Smooth muscle cell (in vitro differentiated cells): ENCODE measurements around the gene INPP5A. TPM values are rescaled to one million over a fixed set of nuclear protein-coding genes. Genes with fewer than 3 reads are reported as not detected.

Source experiments
- DNase-seq: peaks from one replicate; lab custom pipeline; 2025; ENCODE audit not compliant: unreplicated experiment; lab: John Stamatoyannopoulos, UW
- H2AFZ ChIP-seq: fragments of 200-600 bp; sonication (generic); 2 replicates; pipeline ENCODE4 v1.6.0; 2016; ENCODE audit warnings: antibody characterized with exemption, low read depth, mild to moderate bottlenecking
- H3F3A ChIP-seq: fragments of 200-600 bp; sonication (generic); 2 replicates; pipeline ENCODE4 v1.6.0; 2017; ENCODE audit warnings: antibody characterized with exemption, low read depth
- H3K27ac ChIP-seq: fragments of 200-600 bp; sonication (generic); 2 replicates; pipeline ENCODE4 v1.5.1; 2016; ENCODE audit warnings: low read depth, mild to moderate bottlenecking
- H3K27me3 ChIP-seq: fragments of 200-600 bp; sonication (generic); 2 replicates; pipeline ENCODE4 v1.6.1; 2016; ENCODE audit warnings: low read depth, mild to moderate bottlenecking
- H3K36me3 ChIP-seq: fragments of 200-600 bp; sonication (generic); 2 replicates; pipeline ENCODE4 v1.5.1; 2016; ENCODE audit warnings: low read depth
- H3K4me1 ChIP-seq: fragments of 200-600 bp; sonication (generic); 2 replicates; pipeline ENCODE4 v1.5.1; 2016; ENCODE audit warnings: low read depth
- H3K4me2 ChIP-seq: fragments of 200-600 bp; sonication (generic); 2 replicates; pipeline ENCODE4 v1.6.0; 2016; ENCODE audit warnings: mild to moderate bottlenecking
- H3K4me3 ChIP-seq: fragments of 200-600 bp; sonication (generic); 2 replicates; pipeline ENCODE4 v1.5.1; 2016; ENCODE audit warnings: mild to moderate bottlenecking
- H3K79me2 ChIP-seq: fragments of 200-600 bp; sonication (generic); 2 replicates; pipeline ENCODE4 v1.6.0; 2016; ENCODE audit warnings: low read depth, mild to moderate bottlenecking
- H3K9ac ChIP-seq: fragments of 200-600 bp; sonication (generic); 2 replicates; pipeline ENCODE4 v1.6.0; 2016; ENCODE audit warnings: low read depth
- H3K9me3 ChIP-seq: fragments of 200-600 bp; sonication (generic); replicated peaks from 2 replicates; pipeline ENCODE4 v1.5.1; 2016; ENCODE audit warnings: low read depth
- H4K20me1 ChIP-seq: fragments of 200-600 bp; sonication (generic); 2 replicates; pipeline ENCODE4 v1.6.0; 2016; ENCODE audit warnings: low read depth
- WGBS: methylation state at CpG from one replicate; pipeline ENCODE4 v1.1.7; 2016; ENCODE audit warnings: low lambda C conversion rate; 5-methylcytosine and 5-hydroxymethylcytosine counted together
- polyA plus RNA-seq: library from polyadenylated mRNA; unstranded; fragments of >200 nt; fragmentation: Nextera tagmentation; extraction: Ambion mirVana; gene quantifications from 2 replicates; pipeline ENCODE4 v1.2.1, GENCODE V29; 2016
- total RNA-seq: library from RNA; depleted of rRNA; stranded (reverse); fragments of >200 nt; gene quantifications from 2 replicates; pipeline ENCODE4 v1.2.3, GENCODE V29; 2014
- TF ChIP-seq, protein P1 (sequence below): fragments of 200-600 bp; sonication (generic); IDR thresholded peaks from 2 replicates; pipeline ENCODE4 v1.5.1; 2017; ENCODE audit warnings: borderline replicate concordance, mild to moderate bottlenecking, antibody characterized with exemption; ENCODE audit not compliant: insufficient read depth, poor library complexity, severe bottlenecking

INPP5A gene
- total and polyA plus RNA-seq, 2 experiments from 2014 or later: 48.0 to 55.9 TPM

DNA sequence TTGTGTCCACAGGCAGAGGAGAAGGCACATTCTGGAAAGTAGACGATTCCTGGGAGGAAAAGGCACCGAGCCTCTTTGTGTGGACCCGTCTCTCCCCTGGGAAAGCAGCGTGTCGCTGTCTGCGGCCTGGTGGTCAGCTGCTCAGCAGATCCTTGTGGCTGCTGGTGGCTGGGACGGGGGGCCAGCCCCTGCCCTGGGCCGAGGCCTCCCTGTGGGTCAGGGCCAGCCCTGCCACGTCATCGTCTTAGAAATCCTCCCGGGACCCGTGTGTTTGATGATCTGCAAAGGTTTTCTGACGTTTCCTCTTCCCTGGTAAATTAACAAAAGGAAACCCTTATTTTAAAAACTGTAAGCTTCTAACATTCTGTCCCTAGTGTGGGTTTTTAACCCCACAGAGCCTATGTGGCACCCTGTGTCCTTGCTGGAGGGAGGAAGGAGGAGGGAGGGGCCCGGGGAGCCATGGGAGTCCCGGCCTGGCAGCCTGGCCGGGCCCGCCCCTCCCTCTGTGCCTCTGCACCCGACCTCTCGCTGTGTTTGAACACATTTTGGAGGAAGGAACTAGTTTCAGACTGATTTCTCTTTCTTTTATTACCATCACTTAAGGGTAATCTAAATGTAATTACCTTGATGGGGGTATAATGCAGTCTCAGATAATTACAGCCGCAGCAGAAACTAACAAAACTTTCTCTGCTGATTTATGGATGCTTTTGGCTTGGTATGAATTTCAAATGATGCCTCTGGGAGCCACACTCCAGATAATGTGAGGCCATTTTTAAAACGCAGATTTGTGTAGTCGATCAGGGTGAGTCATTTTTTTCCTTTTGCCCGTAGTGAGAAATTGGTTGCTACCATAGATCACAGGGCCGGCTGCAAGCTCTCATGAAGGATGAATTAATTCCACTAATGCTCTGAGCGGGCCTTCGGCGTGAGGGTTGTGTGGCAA lies 162.8 kb downstream of the INPP5A start:
- H3K4me1 ChIP-seq: no peaks in the 10 kb centered on the region
- no peak overlapping the region for H2AFZ ChIP-seq
- H3K9me3 ChIP-seq: no peaks in the 10 kb centered on the region
- no peaks in the 10 kb centered on the region for H3K27me3 ChIP-seq
- H3F3A ChIP-seq: no peaks in the 10 kb centered on the region
- 83% methylated on average over 27 of the region's 27 CpGs for WGBS
- no peaks in the 10 kb centered on the region for H3K79me2 ChIP-seq
- H3K27ac ChIP-seq: peak overlapping the region; percentile 35
- peaks cover 5% of the 10 kb centered on the region for H3K36me3 ChIP-seq
- no peak overlapping the region for H3K9ac ChIP-seq
- TF ChIP-seq, protein P1, sequence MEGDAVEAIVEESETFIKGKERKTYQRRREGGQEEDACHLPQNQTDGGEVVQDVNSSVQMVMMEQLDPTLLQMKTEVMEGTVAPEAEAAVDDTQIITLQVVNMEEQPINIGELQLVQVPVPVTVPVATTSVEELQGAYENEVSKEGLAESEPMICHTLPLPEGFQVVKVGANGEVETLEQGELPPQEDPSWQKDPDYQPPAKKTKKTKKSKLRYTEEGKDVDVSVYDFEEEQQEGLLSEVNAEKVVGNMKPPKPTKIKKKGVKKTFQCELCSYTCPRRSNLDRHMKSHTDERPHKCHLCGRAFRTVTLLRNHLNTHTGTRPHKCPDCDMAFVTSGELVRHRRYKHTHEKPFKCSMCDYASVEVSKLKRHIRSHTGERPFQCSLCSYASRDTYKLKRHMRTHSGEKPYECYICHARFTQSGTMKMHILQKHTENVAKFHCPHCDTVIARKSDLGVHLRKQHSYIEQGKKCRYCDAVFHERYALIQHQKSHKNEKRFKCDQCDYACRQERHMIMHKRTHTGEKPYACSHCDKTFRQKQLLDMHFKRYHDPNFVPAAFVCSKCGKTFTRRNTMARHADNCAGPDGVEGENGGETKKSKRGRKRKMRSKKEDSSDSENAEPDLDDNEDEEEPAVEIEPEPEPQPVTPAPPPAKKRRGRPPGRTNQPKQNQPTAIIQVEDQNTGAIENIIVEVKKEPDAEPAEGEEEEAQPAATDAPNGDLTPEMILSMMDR: no peak
- H3K4me2 ChIP-seq: no peak overlapping the region
- H4K20me1 ChIP-seq: peaks cover 53% of the 10 kb centered on the region
- DNase-seq: no peak
- H3K4me3 ChIP-seq: no peak overlapping the region

DNA sequence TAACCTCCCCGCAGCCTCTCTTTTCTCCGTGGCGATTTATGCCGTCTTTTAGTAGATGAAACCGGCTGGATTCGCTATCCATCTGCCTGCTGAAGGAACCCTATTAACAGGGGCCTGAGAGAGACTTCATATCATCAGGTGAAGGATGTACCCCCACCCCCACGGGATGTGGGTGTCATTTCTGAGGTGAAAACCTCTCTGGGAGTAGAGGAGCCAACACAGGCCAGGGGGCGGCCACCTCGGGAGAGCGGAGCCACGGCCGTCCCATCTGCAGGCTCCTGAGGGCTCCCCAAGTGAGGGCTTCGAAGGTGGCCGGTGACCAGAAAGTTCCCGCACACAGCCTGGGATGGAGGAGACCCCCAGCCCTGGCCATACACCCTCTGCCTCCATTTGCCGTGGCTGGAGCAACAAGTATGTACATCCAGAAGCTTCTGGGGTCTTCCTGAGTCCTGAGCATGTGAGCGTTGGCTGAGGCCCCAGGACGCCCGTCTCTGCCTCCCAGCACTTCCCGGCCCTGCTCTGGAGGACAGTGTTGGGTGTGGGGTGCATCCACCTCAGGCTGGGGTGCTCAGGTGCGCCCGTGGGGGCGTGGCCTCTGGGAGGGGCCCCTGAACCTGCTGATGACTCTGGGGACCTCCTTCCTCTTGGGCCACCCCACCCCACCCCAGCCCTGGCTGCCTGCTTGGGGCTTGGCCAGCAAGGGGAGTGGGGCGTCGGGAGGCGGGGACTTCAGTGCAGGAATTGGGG lies 163.7 kb downstream of the INPP5A start:
- Histone ChIP-seq H3K79me2 (no peaks in the 10 kb centered on the region), H2AFZ (no peak overlapping the region), H3K4me3 (no peak overlapping the region), H3K27me3 (no peaks in the 10 kb centered on the region), H3K36me3 (peaks cover 14% of the 10 kb centered on the region), H3K9ac (no peak overlapping the region), H3K27ac (no peak overlapping the region), H3K9me3 (no peaks in the 10 kb centered on the region), H3F3A (no peaks in the 10 kb centered on the region), H3K4me1 (no peaks in the 10 kb centered on the region), H4K20me1 (peaks cover 47% of the 10 kb centered on the region), H3K4me2 (no peak overlapping the region)
- no peak for DNase-seq
- 96% methylated on average over 24 of the region's 26 CpGs for WGBS
- TF ChIP-seq, protein P1: no peak

DNA sequence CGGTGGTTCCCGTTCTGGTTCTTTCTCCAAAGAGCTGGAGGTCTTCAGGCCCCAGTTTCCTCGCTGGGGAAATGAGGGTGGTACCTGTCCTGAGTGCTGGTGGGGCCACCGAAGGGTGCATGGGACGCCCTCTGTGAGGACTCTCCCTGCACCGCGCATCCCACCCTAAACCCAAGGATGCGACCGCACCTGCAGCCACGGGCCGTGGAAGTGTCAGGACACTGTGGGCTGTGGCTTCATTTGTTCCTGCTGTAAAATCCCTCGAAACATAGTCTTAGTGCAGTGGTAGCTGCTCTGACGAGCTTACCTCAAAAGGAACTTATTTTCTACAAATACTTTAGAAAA lies 164.2 kb downstream of the INPP5A start:
- no peaks in the 10 kb centered on the region for H3K9me3 ChIP-seq
- no peak overlapping the region for H3K9ac ChIP-seq
- no peak overlapping the region for H3K4me2 ChIP-seq
- no peak overlapping the region for H3K27ac ChIP-seq
- H3F3A ChIP-seq: no peaks in the 10 kb centered on the region
- H3K79me2 ChIP-seq: no peaks in the 10 kb centered on the region
- no peak for DNase-seq
- H3K4me3 ChIP-seq: no peak overlapping the region
- H2AFZ ChIP-seq: no peak overlapping the region
- TF ChIP-seq, protein P1: no peak
- WGBS: 96% methylated on average over 11 of the region's 13 CpGs
- H3K4me1 ChIP-seq: no peaks in the 10 kb centered on the region
- H3K36me3 ChIP-seq: peaks cover 15% of the 10 kb centered on the region
- peaks cover 41% of the 10 kb centered on the region for H4K20me1 ChIP-seq
- H3K27me3 ChIP-seq: no peaks in the 10 kb centered on the region
